A549 (cell line): ENCODE results near the gene MTHFD2L. TPM values are rescaled to one million over a fixed set of nuclear protein-coding genes. Genes with fewer than 3 reads are reported as not detected.
"Not testable (repeated sequence)": the region's sequence is repeated elsewhere in the genome, so short reads cannot be mapped to it uniquely, and the experiment has no call there.

ENCODE experiments used
- ATAC-seq, 2 experiments: fragments of 200-7000 bp in 1 of 2; fragments of >200 bp in 1 of 2; cut with Nextera tagmentation in 1 of 2; cut with Tn5 transposase in 1 of 2; 3 replicates each; pipeline versions ENCODE4 v1.8.0 to v1.9.1; 2018 to 2020; ENCODE audit warnings: mild to moderate bottlenecking in 1 of 2, moderate library complexity in 1 of 2
- CTCF ChIA-PET: fragments of 300-600 bp; sonication (Branson Sonifier 250); formaldehyde crosslinking; extraction: SDS; loops from one replicate; lab custom pipeline; 2021; ENCODE audit warnings: antibody characterized with exemption, inconsistent platforms; lab: Yijun Ruan, JAX
- POLR2A ChIA-PET: fragments of 350-600 bp; formaldehyde crosslinking; extraction: SDS; loops from one replicate; lab custom pipeline; 2021; ENCODE audit warnings: antibody characterized with exemption, inconsistent platforms; lab: Yijun Ruan, JAX
- DNase-seq, 2 experiments: peaks; one replicate each; pipeline versions ENCODE4 v3.0.0 to v3.0.0-alpha.2; 2011 to 2016; ENCODE audit warnings: low read depth in 1 of 2, low spot score in 1 of 2
- FAIRE-seq: peaks from 2 replicates; lab custom pipeline; 2011; peaks lifted over from hg19 to GRCh38; lab: Jason Lieb, UNC
- H3K27ac ChIP-seq, 2 experiments: fragments of >200 bp; sonication (Bioruptor Twin); formaldehyde crosslinking; 3 replicates each; pipeline ENCODE4 v1.5.1; 2016 to 2017
- H3K4me1 ChIP-seq: fragments of >200 bp; sonication (Bioruptor Twin); formaldehyde crosslinking; 3 replicates; pipeline ENCODE4 v1.6.1; 2016
- H3K4me2 ChIP-seq: fragments of >200 bp; sonication (Bioruptor Twin); formaldehyde crosslinking; 3 replicates; pipeline ENCODE4 v1.6.1; 2016
- H3K4me3 ChIP-seq: fragments of >200 bp; sonication (Bioruptor Twin); formaldehyde crosslinking; 3 replicates; pipeline ENCODE4 v1.5.1; 2016
- H3K9me3 ChIP-seq: fragments of >200 bp; sonication (Bioruptor Twin); formaldehyde crosslinking; 3 replicates; pipeline ENCODE4 v1.6.1; 2016
- CEBPB ChIP-seq, 2 experiments: fragments of >200 bp in 1 of 2; sonication (Bioruptor Twin) in 1 of 2; formaldehyde crosslinking in 1 of 2; IDR thresholded peaks; 2 replicates each; pipeline ENCODE4 v1.6.1; 2012 to 2016
- EHMT2 ChIP-seq: fragments of 200-600 bp; sonication (generic); IDR thresholded peaks from 2 replicates; pipeline ENCODE4 v1.6.1; 2016; ENCODE audit warnings: antibody characterized with exemption, low read depth, mild to moderate bottlenecking, moderate library complexity
- EP300 ChIP-seq, 2 experiments: fragments of >200 bp; sonication (Bioruptor Twin); formaldehyde crosslinking; IDR thresholded peaks; 2 replicates in 1 of 2; 3 replicates in 1 of 2; pipeline ENCODE4 v1.6.1; 2016 to 2017
- FOSL2 ChIP-seq, 2 experiments: fragments of 450-650 bp in 1 of 2; fragments of >200 bp in 1 of 2; sonication (Bioruptor Twin) in 1 of 2; formaldehyde crosslinking; IDR thresholded peaks; 2 replicates each; pipeline versions ENCODE4 v1.5.0 to v1.6.1; 2016 to 2020; ENCODE audit warnings: mild to moderate bottlenecking in 1 of 2, moderate library complexity in 1 of 2
- GATA3 ChIP-seq: IDR thresholded peaks from 2 replicates; pipeline ENCODE4 v1.6.1; 2012; ENCODE audit warnings: borderline replicate concordance
- HMGXB4 ChIP-seq: fragments of 250-450 bp; sonication (Bioruptor Pico); IDR thresholded peaks from 2 replicates; pipeline ENCODE4 v1.5.0; 2021; ENCODE audit warnings: mild to moderate bottlenecking, moderate library complexity, borderline replicate concordance
- HOXB13 ChIP-seq: fragments of 250-450 bp; sonication (Bioruptor Pico); IDR thresholded peaks from 2 replicates; pipeline ENCODE4 v1.5.0; 2020; ENCODE audit warnings: low read depth, mild to moderate bottlenecking, moderate library complexity
- KDM5A ChIP-seq: fragments of 200-600 bp; sonication (generic); IDR thresholded peaks from 2 replicates; pipeline ENCODE4 v1.6.1; 2016; ENCODE audit warnings: antibody characterized with exemption, mild to moderate bottlenecking
- NR3C1 ChIP-seq: fragments of >200 bp; sonication (Bioruptor Twin); formaldehyde crosslinking; IDR thresholded peaks from 3 replicates; pipeline ENCODE4 v1.6.1; 2017
- RARB ChIP-seq: fragments of 250-450 bp; sonication (Bioruptor Pico); IDR thresholded peaks from 2 replicates; pipeline ENCODE4 v1.8.0; 2021; ENCODE audit warnings: mild to moderate bottlenecking, moderate library complexity
- REST ChIP-seq: fragments of 200-600 bp; sonication (generic); IDR thresholded peaks from 2 replicates; pipeline ENCODE4 v1.6.1; 2016; ENCODE audit warnings: antibody characterized with exemption, mild to moderate bottlenecking, moderate library complexity
- TFCP2L1 ChIP-seq: fragments of 250-450 bp; sonication (Bioruptor Pico); IDR thresholded peaks from 2 replicates; pipeline ENCODE4 v1.5.0; 2021; ENCODE audit warnings: mild to moderate bottlenecking
- ZSCAN20 ChIP-seq: fragments of 250-450 bp; sonication (Bioruptor Pico); IDR thresholded peaks from 2 replicates; pipeline ENCODE4 v1.8.0; 2022; ENCODE audit warnings: mild to moderate bottlenecking, moderate library complexity
- WGBS: methylation state at CpG from one replicate; pipeline ENCODE4 v1.1.6; 2017; ENCODE audit errors: missing lambda C conversion rate; 5-methylcytosine and 5-hydroxymethylcytosine counted together
- polyA plus RNA-seq, 4 experiments: library from polyadenylated mRNA; depleted of rRNA in 3 of 4; stranded (reverse); fragments of >200 nt; fragmentation: RNase III in 1 of 4; extraction: RNeasy Plus Mini Kit Qiagen cat#74134 plus additional on column Dnase treatment in 1 of 4; gene quantifications; 2 replicates in 3 of 4; 3 replicates in 1 of 4; pipeline ENCODE4 v1.2.3, GENCODE V29; 2011 to 2017

Gene MTHFD2L
- polyA plus RNA-seq, 2 of the 4 experiments (the other 2 are of a cell fraction) = 8.5 to 19.3 TPM

GRCh38 chr4:74125029-74125428 is 32.9 kb upstream of the MTHFD2L start:
- FAIRE-seq (no peak), DNase-seq (no peak), ATAC-seq (no peak)
- no peak overlapping the region for H3K4me3 ChIP-seq
- TF ChIP-seq REST = no peak
- TF ChIP-seq CEBPB (IDR thresholded peaks at IDR 0.05) = no peak
- CTCF ChIA-PET = interaction anchor here (1.0 to 1.2 kb wide), 2 partner anchors 8 to 26 kb away, joined by 3 read pairs; partner anchors contain the start of gene CXCL2
- 91% methylated on average over 1 of the region's 1 CpG for WGBS
- no peak overlapping the region for H3K4me2 ChIP-seq
- H3K9me3 ChIP-seq = peaks cover 18% of the 10 kb centered on the region
- POLR2A ChIA-PET = interaction anchor here (1.0 kb wide), 1 partner anchor 16 kb away, joined by 3 read pairs; no protein-coding TSS in a partner anchor
- H3K27ac ChIP-seq = peak overlapping the region; percentile 16 to 46; a peak in 1 of 6 replicates
- H3K4me1 ChIP-seq = peaks cover 12% of the 10 kb centered on the region; the same call in 2 of the 3 replicates

GRCh38 chr4:74127745-74128144 is 30.2 kb upstream of the MTHFD2L start:
- H3K4me2 ChIP-seq = no peak overlapping the region
- DNase-seq = no peak
- H3K27ac ChIP-seq = no peak overlapping the region
- peaks cover 8% of the 10 kb centered on the region; the same call in 2 of the 3 replicates for H3K4me1 ChIP-seq
- TF ChIP-seq EHMT2 (no peak), RARB (CRISPR knock-in tag) (no peak), EP300 (IDR thresholded peaks at IDR 0.05) (no peak), KDM5A (no peak), CEBPB (IDR thresholded peaks at IDR 0.05) (no peak), GATA3 (no peak), HOXB13 (CRISPR knock-in tag) (no peak), HMGXB4 (CRISPR knock-in tag) (no peak), FOSL2 (IDR thresholded peaks at IDR 0.05) (no peak), FOSL2 (CRISPR knock-in tag; IDR thresholded peaks at IDR 0.05) (no peak), ZSCAN20 (no peak), TFCP2L1 (CRISPR knock-in tag) (no peak), NR3C1 (no peak)
- TF ChIP-seq, all 56 proteins: peak for 0
- Histone ChIP-seq H3K9me3 (peaks cover 21% of the 10 kb centered on the region), H3K4me3 (no peak overlapping the region)
- ChIA-PET POLR2A (no interaction called here), CTCF (interaction anchor here (1.0 kb wide), 1 partner anchor 465 kb away, joined by 6 read pairs; no protein-coding TSS in a partner anchor)
- FAIRE-seq (no peak), ATAC-seq (no peak)
- 81% methylated on average over 4 of the region's 4 CpGs for WGBS

- FAIRE-seq, H3K4me3 ChIP-seq, H3K4me2 ChIP-seq, POLR2A ChIA-PET, H3K4me1 ChIP-seq, ATAC-seq, DNase-seq, H3K27ac ChIP-seq: not testable (repeated sequence)
- peaks cover 24% of the 10 kb centered on the region for H3K9me3 ChIP-seq
- CTCF ChIA-PET = interaction anchor here (1.0 kb wide), 1 partner anchor 208 kb away, joined by 3 read pairs; no protein-coding TSS in a partner anchor
- 91% methylated on average over 2 of the region's 2 CpGs for WGBS
Measured at GRCh38 chr4:74130843-74131242, 27.1 kb upstream of the MTHFD2L start.

GRCh38 chr4:74132188-74132587 is 25.7 kb upstream of the MTHFD2L start:
- POLR2A ChIA-PET, FAIRE-seq, H3K27ac ChIP-seq, DNase-seq, H3K4me3 ChIP-seq, ATAC-seq, H3K4me1 ChIP-seq, H3K4me2 ChIP-seq: not testable (repeated sequence)
- H3K9me3 ChIP-seq = peaks cover 35% of the 10 kb centered on the region
- CTCF ChIA-PET = interaction anchor here (3.5 to 4.6 kb wide), 4 partner anchors 16 to 469 kb away, joined by 30 to 40 read pairs (median 38); partner anchors contain the start of genes CXCL2 and CXCL5
